ENCODE results near the gene STXBP5. TPM values are rescaled to one million over a fixed set of nuclear protein-coding genes. Genes with fewer than 3 reads are reported as not detected.

Gene STXBP5
- total and polyA plus RNA-seq, 8 donors, result 11.1 to 27.7 (median 13.3) TPM

DNA sequence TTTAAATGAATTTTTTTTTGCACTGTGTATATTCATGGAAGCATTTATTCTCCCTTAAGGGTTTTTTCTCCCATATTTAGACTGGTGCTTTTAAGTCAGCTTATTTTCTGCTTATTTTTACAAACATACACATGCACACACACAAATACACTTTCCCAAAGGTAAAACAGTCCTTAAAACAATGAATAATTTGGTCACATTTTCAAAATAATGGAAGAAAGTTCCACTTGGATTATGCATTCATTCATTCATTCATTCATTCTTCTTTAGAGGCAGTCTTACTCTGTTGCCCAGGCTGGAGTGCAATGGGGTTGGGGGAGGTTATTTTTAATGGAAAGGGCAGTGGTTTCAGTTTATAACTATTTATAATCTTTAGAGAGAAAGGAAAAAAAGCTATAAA lies 69.8 kb downstream of the STXBP5 start:
- H3K4me3 ChIP-seq, result no peak overlapping the region
- ATAC-seq (no peak), DNase-seq (no peak)
- H3K27me3 ChIP-seq, result no peaks in the 10 kb centered on the region
- peaks cover 0 to 2% of the 10 kb centered on the region in 2 donors for H3K4me1 ChIP-seq
- TF ChIP-seq, protein P1, sequence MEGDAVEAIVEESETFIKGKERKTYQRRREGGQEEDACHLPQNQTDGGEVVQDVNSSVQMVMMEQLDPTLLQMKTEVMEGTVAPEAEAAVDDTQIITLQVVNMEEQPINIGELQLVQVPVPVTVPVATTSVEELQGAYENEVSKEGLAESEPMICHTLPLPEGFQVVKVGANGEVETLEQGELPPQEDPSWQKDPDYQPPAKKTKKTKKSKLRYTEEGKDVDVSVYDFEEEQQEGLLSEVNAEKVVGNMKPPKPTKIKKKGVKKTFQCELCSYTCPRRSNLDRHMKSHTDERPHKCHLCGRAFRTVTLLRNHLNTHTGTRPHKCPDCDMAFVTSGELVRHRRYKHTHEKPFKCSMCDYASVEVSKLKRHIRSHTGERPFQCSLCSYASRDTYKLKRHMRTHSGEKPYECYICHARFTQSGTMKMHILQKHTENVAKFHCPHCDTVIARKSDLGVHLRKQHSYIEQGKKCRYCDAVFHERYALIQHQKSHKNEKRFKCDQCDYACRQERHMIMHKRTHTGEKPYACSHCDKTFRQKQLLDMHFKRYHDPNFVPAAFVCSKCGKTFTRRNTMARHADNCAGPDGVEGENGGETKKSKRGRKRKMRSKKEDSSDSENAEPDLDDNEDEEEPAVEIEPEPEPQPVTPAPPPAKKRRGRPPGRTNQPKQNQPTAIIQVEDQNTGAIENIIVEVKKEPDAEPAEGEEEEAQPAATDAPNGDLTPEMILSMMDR (IDR thresholded peaks at IDR 0.05), result no peak
- intact Hi-C loops (cut with DNase I), result no loop called here
- H3K36me3 ChIP-seq, result peaks cover 0 to 34% of the 10 kb centered on the region in 2 donors
- H3K9me3 ChIP-seq, result no peaks in the 10 kb centered on the region
- H3K27ac ChIP-seq, result no peak overlapping the region

DNA sequence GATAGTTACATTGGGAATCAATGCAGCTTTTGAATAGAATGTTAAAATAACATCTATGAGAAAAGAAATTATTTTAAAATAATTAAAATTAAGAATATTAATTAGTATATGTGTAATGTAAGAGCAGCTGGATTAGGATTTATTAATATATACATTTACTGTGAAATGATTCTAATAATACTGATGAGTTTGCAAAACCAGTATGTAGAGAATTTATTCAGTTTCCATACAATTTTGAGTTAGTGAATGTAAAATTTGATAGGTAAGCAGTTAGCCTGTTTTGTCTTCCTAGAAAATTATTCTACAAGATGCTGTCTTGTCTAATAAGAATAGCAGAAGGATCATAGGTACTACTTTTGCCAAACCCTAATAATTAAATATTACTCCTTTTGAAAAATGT lies 70.6 kb downstream of the STXBP5 start:
- intact Hi-C loops (cut with DNase I), result no loop called here
- H3K4me1 ChIP-seq, result peaks cover 0 to 10% of the 10 kb centered on the region in 2 donors
- no peak overlapping the region for H3K27ac ChIP-seq
- ATAC-seq, result no peak
- no peak overlapping the region for H3K4me3 ChIP-seq
- peaks cover 0 to 29% of the 10 kb centered on the region in 2 donors for H3K36me3 ChIP-seq
- H3K27me3 ChIP-seq, result no peaks in the 10 kb centered on the region
- no peak for DNase-seq
- H3K9me3 ChIP-seq, result no peaks in the 10 kb centered on the region
- TF ChIP-seq, protein P1 (IDR thresholded peaks at IDR 0.05), result no peak

DNA sequence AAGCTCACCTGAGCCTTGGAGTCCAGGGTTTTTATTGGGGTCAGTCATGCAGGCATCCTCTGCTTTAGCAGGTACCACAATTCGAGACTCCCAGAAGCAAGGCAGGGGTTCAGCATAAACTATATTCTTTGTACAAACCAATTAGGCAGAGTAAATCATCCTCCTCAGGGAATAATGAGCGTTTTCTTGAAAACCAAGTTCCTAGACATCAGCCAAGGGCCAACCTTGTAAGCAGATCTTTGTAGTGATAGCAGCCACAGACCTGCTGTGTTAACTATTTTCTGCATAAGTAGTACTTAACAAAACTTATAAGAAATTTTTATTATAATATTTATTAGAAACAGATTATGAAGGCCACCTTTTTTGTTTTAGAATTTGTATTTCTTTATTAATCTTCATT lies 74.7 kb downstream of the STXBP5 start:
- ATAC-seq, result no peak
- intact Hi-C loops (cut with DNase I), result no loop called here
- DNase-seq, result no peak
- Histone ChIP-seq H3K4me3 (no peak overlapping the region), H3K27me3 (no peaks in the 10 kb centered on the region), H3K27ac (peak overlapping the region in 1 of 2 donors; percentile 59), H3K9me3 (no peaks in the 10 kb centered on the region), H3K36me3 (peaks cover 0 to 21% of the 10 kb centered on the region in 2 donors), H3K4me1 (peaks cover 0 to 11% of the 10 kb centered on the region in 2 donors)
- TF ChIP-seq, protein P1 (IDR thresholded peaks at IDR 0.05), result no peak

DNA sequence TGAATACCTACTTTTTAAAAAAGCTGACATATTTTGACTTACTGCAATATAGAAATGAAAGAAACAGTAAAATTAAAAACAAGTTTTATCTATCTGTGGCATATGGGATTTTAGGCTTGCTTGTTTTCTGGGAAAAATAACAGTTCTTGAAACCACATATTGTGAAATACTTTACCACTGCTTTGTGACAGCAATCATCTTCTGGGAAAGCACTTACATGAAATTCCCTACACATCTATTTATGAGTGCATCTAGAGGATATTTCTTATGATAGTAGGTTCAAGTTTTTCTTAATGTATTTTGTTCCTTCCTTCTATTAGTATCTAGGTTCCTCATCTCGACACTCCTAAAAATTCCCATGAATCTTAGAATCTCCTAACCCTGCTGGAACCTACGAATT lies 75.2 kb downstream of the STXBP5 start:
- ATAC-seq, result no peak
- H3K27me3 ChIP-seq, result no peaks in the 10 kb centered on the region
- peaks cover 0 to 11% of the 10 kb centered on the region in 2 donors for H3K4me1 ChIP-seq
- TF ChIP-seq, protein P1 (IDR thresholded peaks at IDR 0.05), result no peak
- intact Hi-C loops (cut with DNase I), result no loop called here
- no peaks in the 10 kb centered on the region for H3K9me3 ChIP-seq
- DNase-seq, result no peak
- peak overlapping the region in 1 of 2 donors; percentile 59 for H3K27ac ChIP-seq
- peaks cover 0 to 21% of the 10 kb centered on the region in 2 donors for H3K36me3 ChIP-seq
- H3K4me3 ChIP-seq, result no peak overlapping the region

GRCh38 chr6:147281895-147282565 lies 77.8 kb downstream of the STXBP5 start:
- H3K27ac ChIP-seq, result no peak overlapping the region
- H3K4me1 ChIP-seq, result peaks cover 0 to 18% of the 10 kb centered on the region in 2 donors
- H3K9me3 ChIP-seq, result no peaks in the 10 kb centered on the region
- DNase-seq (no peak), ATAC-seq (no peak)
- no peaks in the 10 kb centered on the region for H3K27me3 ChIP-seq
- intact Hi-C loops (cut with DNase I), result loop anchor here in 1 of 2 donors (10.0 kb wide), 1 partner anchor 427 kb away; no protein-coding TSS in a partner anchor
- TF ChIP-seq, protein P1 (IDR thresholded peaks at IDR 0.05), result no peak
- H3K36me3 ChIP-seq, result peaks cover 0 to 12% of the 10 kb centered on the region in 2 donors
- no peak overlapping the region for H3K4me3 ChIP-seq
